AG09309 (cell line): ENCODE data around the gene KAZN.

ENCODE experiments used
- DNase-seq: peaks from one replicate; pipeline ENCODE4 v3.0.0-alpha.2; 2010; ENCODE audit warnings: low read depth
- H3K4me3 ChIP-seq: 2 replicates; pipeline ENCODE4 v1.5.1; 2011; ENCODE audit warnings: mild to moderate bottlenecking, low read depth, low read length, moderate library complexity; ENCODE audit not compliant: control insufficient read depth
- CTCF ChIP-seq: IDR thresholded peaks from 2 replicates; pipeline ENCODE4 v1.5.1; 2011; ENCODE audit warnings: mild to moderate bottlenecking, low read depth, low read length, inconsistent platforms; ENCODE audit not compliant: insufficient read depth, control insufficient read depth; ENCODE audit errors: missing control alignments

Gene KAZN

GRCh38 chr1:14724246-14724645, 125.8 kb downstream of the KAZN start:
- H3K4me3 ChIP-seq, result no peak overlapping the region
- TF ChIP-seq CTCF, result no peak
- DNase-seq, result no peak

- H3K4me3 ChIP-seq, result no peak overlapping the region
- DNase-seq, result no peak
- TF ChIP-seq CTCF, result no peak
These were observed 126.2 kb downstream of the KAZN start for GRCh38 chr1:14724678-14725077.

GRCh38 chr1:14725238-14725637, 126.8 kb downstream of the KAZN start:
- TF ChIP-seq CTCF, result no peak
- no peak for DNase-seq
- H3K4me3 ChIP-seq, result no peak overlapping the region

GRCh38 chr1:14725695-14726094, 127.2 kb downstream of the KAZN start:
- TF ChIP-seq CTCF, result no peak
- DNase-seq, result no peak
- no peak overlapping the region for H3K4me3 ChIP-seq

- no peak overlapping the region for H3K4me3 ChIP-seq
- no peak for TF ChIP-seq CTCF
- no peak for DNase-seq
These were observed 128.1 kb downstream of the KAZN start for GRCh38 chr1:14726606-14727005.

GRCh38 chr1:14728516-14728915, 130.0 kb downstream of the KAZN start:
- no peak for DNase-seq
- no peak for TF ChIP-seq CTCF
- no peak overlapping the region for H3K4me3 ChIP-seq

- no peak overlapping the region for H3K4me3 ChIP-seq
- TF ChIP-seq CTCF, result no peak
- no peak for DNase-seq
These were observed 134.2 kb downstream of the KAZN start for GRCh38 chr1:14732728-14733047.
